Gastroesophageal sphincter (tissue), 4 donors: Measurements from ENCODE around the gene FAM219A. TPM values are rescaled to one million over a fixed set of nuclear protein-coding genes. Genes with fewer than 3 reads are reported as not detected.

Source experiments
- ATAC-seq: fragments of 150-250 bp; one replicate; pipeline ENCODE4 v1.9.1; 2016; ENCODE audit warnings: mild to moderate bottlenecking, moderate library complexity
- H3K27ac ChIP-seq, 4 donors: fragments of 200-600 bp; sonication (generic) in 3 of 4; 1 replicate in 3 of 4; 2 replicates in 1 of 4; pipeline ENCODE4 v1.5.1; 2016 to 2019
- H3K27me3 ChIP-seq: fragments of 200-600 bp; sonication (generic); one replicate; pipeline ENCODE4 v1.5.1; 2019
- H3K36me3 ChIP-seq, 2 donors: fragments of 200-600 bp; sonication (generic); one replicate each; pipeline ENCODE4 v1.5.1; 2019; ENCODE audit warnings: control low read depth in 1 of 2
- H3K4me1 ChIP-seq, 3 donors: fragments of 200-600 bp; sonication (generic); 1 replicate in 2 of 3; 2 replicates in 1 of 3; pipeline ENCODE4 v1.5.1; 2016 to 2019; ENCODE audit warnings: control low read depth in 2 of 3
- H3K4me3 ChIP-seq, 2 donors: fragments of 200-600 bp; sonication (generic); one replicate each; pipeline ENCODE4 v1.5.1; 2019; ENCODE audit warnings: mild to moderate bottlenecking in 1 of 2, moderate library complexity in 1 of 2
- H3K9me3 ChIP-seq, 3 donors: fragments of 200-600 bp; sonication (generic); one replicate each; pipeline ENCODE4 v1.5.1; 2017 to 2019; ENCODE audit warnings: control low read depth in 2 of 3
- EP300 ChIP-seq: sonication (generic); formaldehyde crosslinking; IDR thresholded peaks from one replicate; pipeline ENCODE4 v1.6.1; 2017; ENCODE audit warnings: antibody characterized with exemption, mild to moderate bottlenecking
- POLR2A ChIP-seq, 2 donors: fragments of 450-650 bp; IDR thresholded peaks; one replicate each; pipeline ENCODE4 v1.6.1; 2017; ENCODE audit warnings: antibody characterized with exemption in 2 of 2, mild to moderate bottlenecking in 2 of 2, moderate library complexity in 1 of 2
- POLR2AphosphoS5 ChIP-seq: sonication (generic); formaldehyde crosslinking; IDR thresholded peaks from one replicate; pipeline ENCODE4 v1.6.1; 2017; ENCODE audit warnings: antibody characterized with exemption
- WGBS, 2 donors: methylation state at CpG; one replicate each; pipeline ENCODE4 v1.1.5; 2018; ENCODE audit warnings: low coverage in 1 of 2; 5-methylcytosine and 5-hydroxymethylcytosine counted together
- total RNA-seq, 4 donors: library from RNA; depleted of rRNA; stranded (reverse); fragments of >200 nt; gene quantifications; one replicate each; pipeline ENCODE4 v1.1.0, GENCODE V29; 2016
- TF ChIP-seq, protein P1 (sequence below), 4 experiments: fragments of 200-600 bp in 2 of 4; fragments of 450-650 bp in 2 of 4; sonication (generic) in 1 of 4; IDR thresholded peaks; one replicate each; pipeline ENCODE4 v1.5.1; 2017 to 2019; ENCODE audit warnings: antibody characterized with exemption in 4 of 4, mild to moderate bottlenecking in 2 of 4, moderate library complexity in 2 of 4

FAM219A gene, protein sequence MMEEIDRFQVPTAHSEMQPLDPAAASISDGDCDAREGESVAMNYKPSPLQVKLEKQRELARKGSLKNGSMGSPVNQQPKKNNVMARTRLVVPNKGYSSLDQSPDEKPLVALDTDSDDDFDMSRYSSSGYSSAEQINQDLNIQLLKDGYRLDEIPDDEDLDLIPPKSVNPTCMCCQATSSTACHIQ
- 10 to 100 TPM; 11.2 to 18.4 (median 13.4) TPM for total RNA-seq

DNA sequence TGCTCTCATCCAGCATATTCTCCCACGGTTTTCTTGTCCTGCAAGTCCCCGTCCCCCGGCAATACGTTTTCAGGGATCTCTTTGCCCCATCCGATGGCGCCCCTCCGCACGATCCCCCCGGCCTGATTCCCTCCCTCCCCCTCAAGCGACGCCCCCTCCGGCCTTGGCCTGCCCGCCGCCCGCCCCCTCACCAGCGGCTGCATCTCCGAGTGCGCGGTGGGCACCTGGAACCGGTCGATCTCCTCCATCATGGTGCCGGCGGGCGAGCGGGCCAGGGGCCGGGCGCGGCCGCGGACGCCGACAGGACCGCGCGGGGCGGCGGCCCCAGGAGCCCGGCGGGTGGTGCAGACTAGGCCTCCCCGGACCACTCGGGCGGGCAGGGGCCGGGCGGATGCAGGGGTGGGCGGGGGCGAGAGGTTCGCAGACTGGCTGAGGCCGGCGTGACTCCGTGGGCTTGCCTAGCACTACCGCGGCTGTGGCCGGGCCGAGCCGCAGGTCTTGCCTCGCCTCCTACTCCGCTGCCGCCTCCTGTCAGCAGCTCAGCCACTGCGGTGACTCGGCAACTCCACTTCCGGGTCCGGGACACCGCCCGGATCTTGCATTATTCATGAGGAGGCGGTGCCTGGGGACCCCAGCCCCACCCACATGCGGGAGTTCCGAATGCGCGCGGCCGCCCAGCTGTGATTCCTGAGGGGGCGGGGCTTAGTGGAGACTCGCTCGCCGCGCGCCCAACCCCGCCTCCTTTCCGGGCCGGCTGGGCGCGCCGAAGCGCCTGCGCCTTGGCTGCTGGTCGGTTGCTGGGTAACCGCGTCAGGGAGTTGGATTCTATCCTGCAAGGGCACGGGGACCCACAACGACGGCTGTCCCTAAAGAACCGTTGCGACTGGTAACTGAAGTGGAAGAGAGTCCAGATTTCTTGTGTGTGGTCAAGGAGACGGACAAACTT is at the start of gene FAM219A, which contains the start of gene DNAI1:
Gene FAM219A (minus strand): TSS at position 558 of the 946 bp plus-strand sequence. CDS start 307 bp downstream, at position 251.
Gene DNAI1 (plus strand): TSS at position 793 of the 946 bp plus-strand sequence. CDS start 201 bp downstream, outside the sequence.
- WGBS, 2 donors = 0% methylated on average over 11 of the region's 94 CpGs; no CpG with 5 or more reads in 1 of the 2 donors

GRCh38 chr9:34507966-34508365 is 49.6 kb upstream of the FAM219A start:
- peaks cover 0 to 9% (median under 1%) of the 10 kb centered on the region in 3 donors for H3K4me1 ChIP-seq
- H3K27me3 ChIP-seq = no peaks in the 10 kb centered on the region
- H3K9me3 ChIP-seq = no peaks in the 10 kb centered on the region
- ATAC-seq = no peak
- TF ChIP-seq, protein P1, sequence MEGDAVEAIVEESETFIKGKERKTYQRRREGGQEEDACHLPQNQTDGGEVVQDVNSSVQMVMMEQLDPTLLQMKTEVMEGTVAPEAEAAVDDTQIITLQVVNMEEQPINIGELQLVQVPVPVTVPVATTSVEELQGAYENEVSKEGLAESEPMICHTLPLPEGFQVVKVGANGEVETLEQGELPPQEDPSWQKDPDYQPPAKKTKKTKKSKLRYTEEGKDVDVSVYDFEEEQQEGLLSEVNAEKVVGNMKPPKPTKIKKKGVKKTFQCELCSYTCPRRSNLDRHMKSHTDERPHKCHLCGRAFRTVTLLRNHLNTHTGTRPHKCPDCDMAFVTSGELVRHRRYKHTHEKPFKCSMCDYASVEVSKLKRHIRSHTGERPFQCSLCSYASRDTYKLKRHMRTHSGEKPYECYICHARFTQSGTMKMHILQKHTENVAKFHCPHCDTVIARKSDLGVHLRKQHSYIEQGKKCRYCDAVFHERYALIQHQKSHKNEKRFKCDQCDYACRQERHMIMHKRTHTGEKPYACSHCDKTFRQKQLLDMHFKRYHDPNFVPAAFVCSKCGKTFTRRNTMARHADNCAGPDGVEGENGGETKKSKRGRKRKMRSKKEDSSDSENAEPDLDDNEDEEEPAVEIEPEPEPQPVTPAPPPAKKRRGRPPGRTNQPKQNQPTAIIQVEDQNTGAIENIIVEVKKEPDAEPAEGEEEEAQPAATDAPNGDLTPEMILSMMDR (IDR thresholded peaks at IDR 0.05) = no peak
- TF ChIP-seq POLR2A (IDR thresholded peaks at IDR 0.05) (no peak), EP300 (no peak), POLR2AphosphoS5 (no peak)
- H3K4me3 ChIP-seq = no peak overlapping the region
- no peaks in the 10 kb centered on the region for H3K36me3 ChIP-seq
- H3K27ac ChIP-seq = no peak overlapping the region

More for the DNA sequence above, at the start of gene FAM219A, which contains the start of gene DNAI1:
- H3K27me3 ChIP-seq = no peaks in the 10 kb centered on the region
- ATAC-seq = peak; percentile 98
- TF ChIP-seq POLR2AphosphoS5 = peak; percentile 97
- TF ChIP-seq, protein P1 (IDR thresholded peaks at IDR 0.05) = peak in 1 of 4 experiments; percentile 12
- no peak for TF ChIP-seq EP300
- TF ChIP-seq POLR2A (IDR thresholded peaks at IDR 0.05) = peak; percentile 84 to 85
- no peaks in the 10 kb centered on the region for H3K36me3 ChIP-seq
- peak within 1 kb of the TSS; percentile 69 to 90 for H3K4me3 ChIP-seq
- no peaks in the 10 kb centered on the region for H3K9me3 ChIP-seq
- peaks cover 0 to 47% (median 15%) of the 10 kb centered on the region in 3 donors for H3K4me1 ChIP-seq
- peak within 1 kb of the TSS; percentile 34 to 93 (median 90) for H3K27ac ChIP-seq

GRCh38 chr9:34507556-34507955 is 49.2 kb upstream of the FAM219A start:
- TF ChIP-seq, protein P1 (IDR thresholded peaks at IDR 0.05) = no peak
- TF ChIP-seq POLR2AphosphoS5 (no peak), EP300 (no peak), POLR2A (IDR thresholded peaks at IDR 0.05) (no peak)
- H3K36me3 ChIP-seq = no peaks in the 10 kb centered on the region
- no peak for ATAC-seq
- no peak overlapping the region for H3K4me3 ChIP-seq
- no peaks in the 10 kb centered on the region for H3K9me3 ChIP-seq
- peaks cover 0 to 13% (median 5%) of the 10 kb centered on the region in 3 donors for H3K4me1 ChIP-seq
- WGBS, 2 donors = 79 to 100% methylated on average over 1 to 2 of the region's 5 CpGs
- no peak overlapping the region for H3K27ac ChIP-seq
- no peaks in the 10 kb centered on the region for H3K27me3 ChIP-seq

DNA sequence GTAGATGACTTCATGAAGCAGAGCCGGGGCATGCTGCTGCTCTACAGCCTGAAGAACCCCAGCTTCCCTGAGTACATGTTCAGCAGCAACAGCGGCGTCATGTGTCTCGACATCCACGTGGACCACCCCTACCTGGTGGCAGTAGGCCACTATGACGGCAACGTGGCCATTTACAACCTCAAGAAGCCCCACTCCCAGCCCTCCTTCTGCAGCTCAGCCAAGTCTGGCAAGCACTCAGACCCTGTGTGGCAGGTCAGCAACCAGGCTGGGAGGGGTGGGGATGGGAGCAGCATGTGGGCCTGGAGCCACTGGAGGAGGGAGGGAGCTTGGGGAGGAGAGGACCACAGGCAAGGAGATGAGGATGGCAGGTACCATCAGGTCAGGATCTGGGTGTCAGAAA is 48.3 kb upstream of the FAM219A start:
- no peak for ATAC-seq
- Histone ChIP-seq H3K4me1 (peaks cover 0 to 22% (median 14%) of the 10 kb centered on the region in 3 donors), H3K36me3 (no peaks in the 10 kb centered on the region), H3K27me3 (no peaks in the 10 kb centered on the region), H3K4me3 (no peak overlapping the region), H3K27ac (no peak overlapping the region), H3K9me3 (no peaks in the 10 kb centered on the region)
- 93% methylated on average over 7 of the region's 7 CpGs; no CpG with 5 or more reads in 1 of the 2 donors for WGBS, 2 donors
- TF ChIP-seq, protein P1 (IDR thresholded peaks at IDR 0.05) = no peak
- TF ChIP-seq POLR2A (IDR thresholded peaks at IDR 0.05) (no peak), EP300 (no peak), POLR2AphosphoS5 (no peak)
